ENCODE data around the gene BCKDHA. TPM values are rescaled to one million over a fixed set of nuclear protein-coding genes. Genes with fewer than 3 reads are reported as not detected.
A peak's percentile ranks its signal among the peaks of the same experiment; 100 is the strongest.

The BCKDHA gene
- total and polyA plus RNA-seq, 9 of the 15 experiments (the other 6 are each of a cell fraction or from before 2014, with no cell fraction given): 4.5 to 52.5 (median 14.1) TPM

DNA sequence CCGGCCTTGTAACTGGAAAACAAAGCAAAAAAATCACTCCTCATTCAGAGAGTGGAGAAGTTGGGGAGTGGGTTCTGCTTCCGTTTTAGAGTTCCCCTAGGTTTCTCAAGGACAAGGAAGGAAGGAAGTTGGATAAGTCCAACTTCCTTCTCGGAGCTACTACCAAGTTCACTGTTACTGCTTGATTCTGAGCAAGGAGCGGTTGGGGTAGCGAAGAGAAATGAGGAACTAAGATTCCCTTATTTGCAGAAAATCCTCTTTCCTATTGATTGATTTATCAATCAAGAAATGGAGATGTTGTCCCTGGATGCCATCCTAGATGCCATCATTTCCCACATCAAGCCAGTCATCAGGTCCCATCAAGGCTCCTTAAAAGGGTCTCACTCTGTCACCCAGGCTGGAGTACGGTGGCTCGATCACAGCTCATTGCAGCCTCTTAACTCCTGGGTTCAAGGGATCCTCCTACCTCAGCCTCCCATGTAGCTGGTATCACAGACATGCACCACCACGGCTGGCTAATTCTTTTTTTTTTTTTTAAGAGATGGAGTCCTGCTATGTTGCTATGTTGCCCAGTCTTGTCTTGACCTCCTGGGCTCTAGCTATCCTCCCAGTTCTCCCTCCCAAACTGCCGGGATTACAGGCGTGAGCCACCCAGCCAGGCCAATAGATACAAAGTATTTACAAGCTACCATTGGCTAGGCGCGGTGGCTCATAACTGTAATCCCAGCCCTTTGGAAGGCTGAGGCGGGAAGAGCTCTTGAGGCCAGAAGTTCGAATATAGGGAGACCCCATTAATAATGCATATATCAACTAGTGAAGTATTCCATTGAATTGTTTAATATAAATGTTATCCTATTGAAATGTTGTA, 32.9 kb upstream of the BCKDHA start (continued):
- TF ChIP-seq POLR3A (IDR thresholded peaks at IDR 0.05; ENCODE audit: borderline replicate concordance, extremely low read depth, insufficient read depth, insufficient read length): no peak
- TF ChIP-seq, protein P1, sequence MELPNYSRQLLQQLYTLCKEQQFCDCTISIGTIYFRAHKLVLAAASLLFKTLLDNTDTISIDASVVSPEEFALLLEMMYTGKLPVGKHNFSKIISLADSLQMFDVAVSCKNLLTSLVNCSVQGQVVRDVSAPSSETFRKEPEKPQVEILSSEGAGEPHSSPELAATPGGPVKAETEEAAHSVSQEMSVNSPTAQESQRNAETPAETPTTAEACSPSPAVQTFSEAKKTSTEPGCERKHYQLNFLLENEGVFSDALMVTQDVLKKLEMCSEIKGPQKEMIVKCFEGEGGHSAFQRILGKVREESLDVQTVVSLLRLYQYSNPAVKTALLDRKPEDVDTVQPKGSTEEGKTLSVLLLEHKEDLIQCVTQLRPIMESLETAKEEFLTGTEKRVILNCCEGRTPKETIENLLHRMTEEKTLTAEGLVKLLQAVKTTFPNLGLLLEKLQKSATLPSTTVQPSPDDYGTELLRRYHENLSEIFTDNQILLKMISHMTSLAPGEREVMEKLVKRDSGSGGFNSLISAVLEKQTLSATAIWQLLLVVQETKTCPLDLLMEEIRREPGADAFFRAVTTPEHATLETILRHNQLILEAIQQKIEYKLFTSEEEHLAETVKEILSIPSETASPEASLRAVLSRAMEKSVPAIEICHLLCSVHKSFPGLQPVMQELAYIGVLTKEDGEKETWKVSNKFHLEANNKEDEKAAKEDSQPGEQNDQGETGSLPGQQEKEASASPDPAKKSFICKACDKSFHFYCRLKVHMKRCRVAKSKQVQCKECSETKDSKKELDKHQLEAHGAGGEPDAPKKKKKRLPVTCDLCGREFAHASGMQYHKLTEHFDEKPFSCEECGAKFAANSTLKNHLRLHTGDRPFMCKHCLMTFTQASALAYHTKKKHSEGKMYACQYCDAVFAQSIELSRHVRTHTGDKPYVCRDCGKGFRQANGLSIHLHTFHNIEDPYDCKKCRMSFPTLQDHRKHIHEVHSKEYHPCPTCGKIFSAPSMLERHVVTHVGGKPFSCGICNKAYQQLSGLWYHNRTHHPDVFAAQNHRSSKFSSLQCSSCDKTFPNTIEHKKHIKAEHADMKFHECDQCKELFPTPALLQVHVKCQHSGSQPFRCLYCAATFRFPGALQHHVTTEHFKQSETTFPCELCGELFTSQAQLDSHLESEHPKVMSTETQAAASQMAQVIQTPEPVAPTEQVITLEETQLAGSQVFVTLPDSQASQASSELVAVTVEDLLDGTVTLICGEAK (IDR thresholded peaks at IDR 0.05): 0 out of 2 replicates have a peak, but pooled peaks have one; percentile 51
- TF ChIP-seq, protein P1 (CRISPR knock-in tag; IDR thresholded peaks at IDR 0.05): no peak
- no peak for TF ChIP-seq BCL6 (CRISPR knock-in tag; IDR thresholded peaks at IDR 0.05)
- TF ChIP-seq, protein P2, sequence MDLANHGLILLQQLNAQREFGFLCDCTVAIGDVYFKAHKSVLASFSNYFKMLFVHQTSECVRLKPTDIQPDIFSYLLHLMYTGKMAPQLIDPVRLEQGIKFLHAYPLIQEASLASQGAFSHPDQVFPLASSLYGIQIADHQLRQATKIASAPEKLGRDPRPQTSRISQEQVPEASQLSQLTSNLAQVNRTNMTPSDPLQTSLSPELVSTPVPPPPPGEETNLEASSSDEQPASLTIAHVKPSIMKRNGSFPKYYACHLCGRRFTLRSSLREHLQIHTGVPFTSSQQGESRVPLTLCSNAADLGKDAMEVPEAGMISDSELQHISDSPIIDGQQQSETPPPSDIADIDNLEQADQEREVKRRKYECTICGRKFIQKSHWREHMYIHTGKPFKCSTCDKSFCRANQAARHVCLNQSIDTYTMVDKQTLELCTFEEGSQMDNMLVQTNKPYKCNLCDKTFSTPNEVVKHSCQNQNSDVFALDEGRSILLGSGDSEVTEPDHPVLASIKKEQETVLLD (IDR thresholded peaks at IDR 0.05): no peak
- TF ChIP-seq HDGF (IDR thresholded peaks at IDR 0.05): 0 out of 2 replicates have a peak, but pooled peaks have one; percentile 82
- peak; percentile 16 for TF ChIP-seq RBM39 (optimal IDR thresholded peaks at IDR 0.05; ENCODE audit: low read depth, low read length)
- TF ChIP-seq PYGO2 (tag; IDR thresholded peaks at IDR 0.05): no peak

Measured in K562 (cell line).